ENCODE measurements around the gene CDH13.

Gene CDH13

GRCh38 chr16:83538707-83539106, 911.9 kb downstream of the CDH13 start:
- no peak for TF ChIP-seq CTCF (IDR thresholded peaks at IDR 0.05; ENCODE audit: control extremely low read depth, extremely low read depth, low read depth, missing control alignments)
- CTCF ChIA-PET: no interaction called here
- no peak for DNase-seq (ENCODE audit: extremely low spot score)
- POLR2A ChIA-PET: no interaction called here

GRCh38 chr16:83539736-83540490, 913.1 kb downstream of the CDH13 start:
- ChIA-PET POLR2A (no interaction called here), CTCF (no interaction called here)
- no peak for DNase-seq (ENCODE audit: extremely low spot score)
- no peak for TF ChIP-seq CTCF (IDR thresholded peaks at IDR 0.05; ENCODE audit: control extremely low read depth, extremely low read depth, low read depth, missing control alignments)

DNA sequence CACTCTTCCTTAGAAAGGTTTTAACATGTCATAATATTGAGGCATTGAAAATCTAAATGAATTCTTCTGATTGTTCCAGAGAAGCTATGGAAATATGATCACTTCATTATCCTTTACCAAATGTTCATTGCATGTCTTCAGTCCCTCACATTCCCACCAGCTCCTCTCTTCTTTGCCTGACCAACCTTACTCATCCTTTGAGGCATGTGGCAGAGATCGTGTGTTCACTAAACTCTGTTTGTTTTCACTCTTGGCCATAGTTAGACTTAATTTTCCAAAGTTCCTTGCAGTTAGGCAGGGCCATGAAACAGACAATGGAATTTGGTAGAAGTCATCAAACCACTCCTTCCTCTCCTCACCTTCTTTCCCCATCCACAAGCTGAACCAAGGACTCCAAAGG, 914.5 kb downstream of the CDH13 start:
- no peak for DNase-seq (ENCODE audit: extremely low spot score)
- POLR2A ChIA-PET: no interaction called here
- no peak for TF ChIP-seq CTCF (IDR thresholded peaks at IDR 0.05; ENCODE audit: control extremely low read depth, extremely low read depth, low read depth, missing control alignments)
- CTCF ChIA-PET: interaction anchor here (1.0 to 1.2 kb wide), 3 partner anchors 9 to 48 kb away, joined by 3 to 4 read pairs (median 3); no protein-coding TSS in a partner anchor

- TF ChIP-seq CTCF (IDR thresholded peaks at IDR 0.05; ENCODE audit: control extremely low read depth, extremely low read depth, low read depth, missing control alignments): no peak
- CTCF ChIA-PET: interaction anchor here (1.7 kb wide), 1 partner anchor 16 kb away, joined by 4 read pairs; no protein-coding TSS in a partner anchor
- no peak for DNase-seq (ENCODE audit: extremely low spot score)
- POLR2A ChIA-PET: no interaction called here
Measured at GRCh38 chr16:83542491-83542890, 915.7 kb downstream of the CDH13 start.

DNA sequence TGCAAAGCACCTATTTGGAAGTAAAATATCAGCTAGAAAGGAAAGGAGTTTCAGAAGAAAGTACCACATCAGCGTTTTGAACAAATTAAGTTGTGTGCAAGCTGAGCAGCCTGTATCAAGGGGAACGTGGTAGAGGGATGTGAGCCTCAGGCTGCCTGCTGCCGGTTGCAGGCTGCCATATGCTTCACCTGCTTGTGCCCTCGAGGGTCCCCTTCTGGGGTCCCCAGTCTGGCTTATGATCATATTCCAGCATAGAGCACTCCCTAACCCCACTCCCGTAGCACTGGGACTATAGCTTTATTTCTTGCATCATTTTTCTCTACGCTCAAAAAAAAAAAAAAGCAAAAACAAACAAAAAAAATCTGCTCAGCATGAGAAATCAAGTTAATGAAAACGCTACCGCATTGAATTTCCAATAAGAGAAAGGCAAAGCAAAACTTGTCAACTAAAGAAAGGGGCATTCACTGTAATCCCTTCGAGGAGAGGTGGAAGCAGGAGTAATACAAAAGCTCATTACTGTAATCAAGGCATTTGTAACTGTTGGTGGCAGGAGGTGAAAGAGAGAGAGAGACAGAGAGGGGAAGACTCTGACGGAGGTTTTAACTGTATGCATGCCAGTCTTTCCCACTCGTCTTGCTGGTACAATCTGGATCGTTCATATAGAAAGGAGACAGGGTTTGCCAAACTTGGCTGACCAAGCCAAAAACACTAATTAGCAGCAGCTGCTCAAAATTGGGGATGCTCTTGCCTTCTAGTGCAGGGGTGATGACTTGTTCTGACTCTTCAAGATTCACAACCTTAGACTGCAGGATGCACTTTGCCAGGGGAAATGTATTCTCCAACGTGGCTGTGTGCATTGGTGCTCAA, 922.8 kb downstream of the CDH13 start:
- ChIA-PET POLR2A (no interaction called here), CTCF (no interaction called here)
- DNase-seq (ENCODE audit: extremely low spot score): no peak
- TF ChIP-seq CTCF (IDR thresholded peaks at IDR 0.05; ENCODE audit: control extremely low read depth, extremely low read depth, low read depth, missing control alignments): no peak

DNA sequence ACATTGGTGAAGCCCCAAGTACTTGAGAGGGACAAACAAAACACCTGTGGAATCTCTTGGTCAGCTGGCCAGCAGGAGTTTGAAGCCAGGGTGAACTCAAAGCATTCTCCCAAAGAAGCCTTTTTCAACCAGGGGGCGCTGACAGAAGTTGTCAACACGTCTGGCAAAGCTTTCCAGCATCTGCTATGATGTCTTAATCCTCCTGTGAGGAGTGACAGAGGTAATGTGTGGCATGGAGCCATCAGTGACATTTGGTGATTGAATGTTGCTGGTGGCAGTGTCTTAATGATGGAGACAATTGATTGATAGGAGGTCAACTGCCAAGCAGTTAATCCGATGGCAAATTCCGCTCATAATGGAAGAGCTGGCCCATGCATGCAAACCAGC, 923.4 kb downstream of the CDH13 start:
- no peak for TF ChIP-seq CTCF (IDR thresholded peaks at IDR 0.05; ENCODE audit: control extremely low read depth, extremely low read depth, low read depth, missing control alignments)
- CTCF ChIA-PET: no interaction called here
- DNase-seq (ENCODE audit: extremely low spot score): no peak
- POLR2A ChIA-PET: no interaction called here

Data from GM10248 (cell line).